Loucy (cell line): ENCODE data around the gene ASTL.

Source experiments
- EZH2phosphoT487 ChIP-seq: fragments of 200-600 bp; IDR thresholded peaks from 2 replicates; pipeline ENCODE4 v1.6.1; 2018; ENCODE audit warnings: antibody characterized with exemption, mild to moderate bottlenecking, moderate library complexity, borderline replicate concordance
- TF ChIP-seq, protein P1 (sequence below): fragments of 200-600 bp; sonication (generic); conservative IDR thresholded peaks from 2 replicates; pipeline ENCODE4 v1.5.1; 2014; ENCODE audit warnings: mild to moderate bottlenecking, antibody characterized with exemption, low read length

DNA sequence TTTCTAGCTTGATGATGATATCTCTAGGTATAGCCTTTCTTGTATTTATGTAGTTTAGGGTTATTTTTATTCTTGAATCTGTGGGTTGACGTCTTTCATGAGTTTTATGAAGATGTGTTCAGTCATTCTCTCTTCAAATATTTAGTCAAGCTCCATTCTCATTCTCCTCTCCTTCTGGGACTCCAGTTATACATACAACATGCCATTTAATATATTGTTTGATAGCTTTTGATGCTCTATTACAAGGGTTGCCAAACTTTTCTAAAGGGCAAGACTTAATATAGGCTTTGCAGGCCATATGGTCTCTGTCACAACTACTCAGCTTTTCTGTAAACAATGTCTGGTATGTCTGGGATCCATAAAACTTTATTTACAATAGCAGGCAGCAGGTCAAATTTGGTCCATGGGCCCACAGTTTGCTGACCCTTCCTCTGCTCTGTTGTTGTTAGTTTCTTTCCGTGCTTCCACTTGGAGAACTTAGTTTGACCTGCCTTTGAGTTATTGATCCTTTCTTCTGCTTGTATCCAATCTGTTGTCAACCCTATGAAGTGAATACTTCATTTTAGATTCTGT, 63.0 kb downstream of the ASTL start:
- TF ChIP-seq, protein P1, sequence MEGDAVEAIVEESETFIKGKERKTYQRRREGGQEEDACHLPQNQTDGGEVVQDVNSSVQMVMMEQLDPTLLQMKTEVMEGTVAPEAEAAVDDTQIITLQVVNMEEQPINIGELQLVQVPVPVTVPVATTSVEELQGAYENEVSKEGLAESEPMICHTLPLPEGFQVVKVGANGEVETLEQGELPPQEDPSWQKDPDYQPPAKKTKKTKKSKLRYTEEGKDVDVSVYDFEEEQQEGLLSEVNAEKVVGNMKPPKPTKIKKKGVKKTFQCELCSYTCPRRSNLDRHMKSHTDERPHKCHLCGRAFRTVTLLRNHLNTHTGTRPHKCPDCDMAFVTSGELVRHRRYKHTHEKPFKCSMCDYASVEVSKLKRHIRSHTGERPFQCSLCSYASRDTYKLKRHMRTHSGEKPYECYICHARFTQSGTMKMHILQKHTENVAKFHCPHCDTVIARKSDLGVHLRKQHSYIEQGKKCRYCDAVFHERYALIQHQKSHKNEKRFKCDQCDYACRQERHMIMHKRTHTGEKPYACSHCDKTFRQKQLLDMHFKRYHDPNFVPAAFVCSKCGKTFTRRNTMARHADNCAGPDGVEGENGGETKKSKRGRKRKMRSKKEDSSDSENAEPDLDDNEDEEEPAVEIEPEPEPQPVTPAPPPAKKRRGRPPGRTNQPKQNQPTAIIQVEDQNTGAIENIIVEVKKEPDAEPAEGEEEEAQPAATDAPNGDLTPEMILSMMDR: no peak
- no peak for TF ChIP-seq EZH2phosphoT487
